Uterus (tissue), 4 donors: ENCODE results near the gene HECTD1. TPM values are rescaled to one million over a fixed set of nuclear protein-coding genes. Genes with fewer than 3 reads are reported as not detected.

Experiments used
- DNase-seq, 2 donors: peaks; one replicate each; pipeline ENCODE4 v3.0.0-alpha.2; 2019 to 2020
- H3K27ac ChIP-seq, 2 donors: fragments of 200-600 bp; sonication (generic); 1 replicate in 1 of 2; 2 replicates in 1 of 2; pipeline ENCODE4 v1.5.1; 2016 to 2018
- H3K27me3 ChIP-seq, 2 donors: fragments of 200-600 bp; sonication (generic); one replicate each; pipeline ENCODE4 v1.5.1; 2018 to 2019; ENCODE audit warnings: control low read depth in 1 of 2
- H3K36me3 ChIP-seq, 2 donors: fragments of 200-600 bp; sonication (generic); one replicate each; pipeline ENCODE4 v1.5.1; 2019; ENCODE audit warnings: control low read depth in 1 of 2
- H3K4me1 ChIP-seq, 2 donors: fragments of 200-600 bp; sonication (generic); one replicate each; pipeline ENCODE4 v1.5.1; 2018 to 2019; ENCODE audit warnings: control low read depth in 1 of 2
- H3K4me3 ChIP-seq, 2 donors: fragments of 200-600 bp; sonication (generic); 1 replicate in 1 of 2; 2 replicates in 1 of 2; pipeline ENCODE4 v1.5.1; 2018 to 2019; ENCODE audit warnings: mild to moderate bottlenecking in 1 of 2
- H3K9me3 ChIP-seq, 2 donors: fragments of 200-600 bp; sonication (generic); one replicate each; pipeline ENCODE4 v1.5.1; 2019; ENCODE audit warnings: control low read depth in 1 of 2
- CTCF ChIP-seq, 4 experiments: fragments of 200-600 bp in 2 of 4; fragments of 450-650 bp in 2 of 4; sonication (generic) in 2 of 4; IDR thresholded peaks; one replicate each; pipeline ENCODE4 v1.5.1; 2016 to 2019; ENCODE audit warnings: antibody characterized with exemption in 4 of 4, mild to moderate bottlenecking in 2 of 4, moderate library complexity in 1 of 4
- POLR2A ChIP-seq, 2 donors: fragments of 450-650 bp; IDR thresholded peaks; one replicate each; pipeline ENCODE4 v1.6.1; 2016; ENCODE audit warnings: antibody characterized with exemption in 2 of 2, mild to moderate bottlenecking in 1 of 2, moderate library complexity in 1 of 2
- intact Hi-C: fragments of 100-400 bp; cut with DNase I; formaldehyde crosslinking; loops from one replicate; pipeline ENCODE4 v1.15.1; 2023; ENCODE audit warnings: low total_unique reads
- total RNA-seq, 4 donors: library from RNA; depleted of rRNA in 3 of 4; stranded (reverse); fragments of >200 nt in 3 of 4; gene quantifications; one replicate each; pipeline versions ENCODE4 v1.1.0 to v1.2.4, GENCODE V29; 2014 to 2023
- donor health status: DM: yes; HTN: yes; CAD: no.

Gene HECTD1
- total RNA-seq, 4 donors from 2014 or later: 99.4 to 434 (median 307) TPM

GRCh38 chr14:31222834-31223233 is 15.2 kb upstream of the HECTD1 start:
- H3K27ac ChIP-seq: no peak overlapping the region
- DNase-seq: no peak
- no peaks in the 10 kb centered on the region for H3K27me3 ChIP-seq
- no peaks in the 10 kb centered on the region for H3K36me3 ChIP-seq
- TF ChIP-seq CTCF (IDR thresholded peaks at IDR 0.05) (no peak), POLR2A (IDR thresholded peaks at IDR 0.05) (no peak)
- intact Hi-C loops: no loop called here
- no peaks in the 10 kb centered on the region for H3K9me3 ChIP-seq
- no peak overlapping the region for H3K4me3 ChIP-seq
- H3K4me1 ChIP-seq: no peaks in the 10 kb centered on the region

GRCh38 chr14:31221266-31221665 is 13.7 kb upstream of the HECTD1 start:
- TF ChIP-seq POLR2A (IDR thresholded peaks at IDR 0.05) (no peak), CTCF (IDR thresholded peaks at IDR 0.05) (no peak)
- DNase-seq: no peak
- no peak overlapping the region for H3K4me3 ChIP-seq
- intact Hi-C loops: no loop called here
- H3K4me1 ChIP-seq: no peaks in the 10 kb centered on the region
- no peaks in the 10 kb centered on the region for H3K36me3 ChIP-seq
- no peak overlapping the region for H3K27ac ChIP-seq
- H3K9me3 ChIP-seq: no peaks in the 10 kb centered on the region
- no peaks in the 10 kb centered on the region for H3K27me3 ChIP-seq

GRCh38 chr14:31219169-31219568 is 11.6 kb upstream of the HECTD1 start:
- Histone ChIP-seq H3K4me1 (no peaks in the 10 kb centered on the region), H3K27ac (no peak overlapping the region), H3K9me3 (no peaks in the 10 kb centered on the region), H3K27me3 (no peaks in the 10 kb centered on the region), H3K36me3 (no peaks in the 10 kb centered on the region), H3K4me3 (no peak overlapping the region)
- no peak for TF ChIP-seq CTCF (IDR thresholded peaks at IDR 0.05)
- no peak for TF ChIP-seq POLR2A (IDR thresholded peaks at IDR 0.05)
- no peak for DNase-seq
- intact Hi-C loops: no loop called here

GRCh38 chr14:31216359-31216758 is 8.8 kb upstream of the HECTD1 start:
- no peak for DNase-seq
- no peak for TF ChIP-seq POLR2A (IDR thresholded peaks at IDR 0.05)
- no peak for TF ChIP-seq CTCF (IDR thresholded peaks at IDR 0.05)
- no peaks in the 10 kb centered on the region for H3K27me3 ChIP-seq
- no peak overlapping the region for H3K27ac ChIP-seq
- no peaks in the 10 kb centered on the region for H3K9me3 ChIP-seq
- intact Hi-C loops: no loop called here
- H3K4me3 ChIP-seq: no peak overlapping the region
- no peaks in the 10 kb centered on the region for H3K4me1 ChIP-seq
- H3K36me3 ChIP-seq: no peaks in the 10 kb centered on the region

GRCh38 chr14:31212893-31213292 is 5.3 kb upstream of the HECTD1 start:
- Histone ChIP-seq H3K9me3 (no peaks in the 10 kb centered on the region), H3K4me3 (no peak overlapping the region), H3K36me3 (no peaks in the 10 kb centered on the region), H3K27me3 (no peaks in the 10 kb centered on the region), H3K4me1 (no peaks in the 10 kb centered on the region), H3K27ac (no peak overlapping the region)
- intact Hi-C loops: no loop called here
- TF ChIP-seq CTCF (IDR thresholded peaks at IDR 0.05): no peak
- TF ChIP-seq POLR2A (IDR thresholded peaks at IDR 0.05): no peak
- no peak for DNase-seq
